Measurements from ENCODE around the gene CACNG7. TPM values are rescaled to one million over a fixed set of nuclear protein-coding genes. Genes with fewer than 3 reads are reported as not detected.

CACNG7 gene
- total RNA-seq, 1 donor from 2014 or later: not detected

DNA sequence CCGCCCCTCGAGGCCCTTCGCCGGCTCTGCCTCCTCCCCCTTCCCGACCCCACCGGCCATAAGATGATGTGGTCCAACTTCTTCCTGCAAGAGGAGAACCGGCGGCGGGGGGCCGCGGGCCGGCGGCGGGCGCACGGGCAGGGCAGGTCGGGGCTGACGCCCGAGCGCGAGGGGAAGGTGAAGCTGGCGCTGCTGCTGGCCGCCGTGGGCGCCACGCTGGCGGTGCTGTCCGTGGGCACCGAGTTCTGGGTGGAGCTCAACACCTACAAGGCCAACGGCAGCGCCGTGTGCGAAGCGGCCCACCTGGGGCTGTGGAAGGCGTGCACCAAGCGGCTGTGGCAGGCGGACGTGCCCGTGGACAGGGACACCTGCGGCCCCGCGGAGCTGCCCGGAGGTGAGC lies 83.7 kb downstream of the CACNG7 start:
- intact Hi-C loops (cut with DNase I): no loop called here
- ATAC-seq (no peak), DNase-seq (ENCODE audit: low spot score) (no peak)

DNA sequence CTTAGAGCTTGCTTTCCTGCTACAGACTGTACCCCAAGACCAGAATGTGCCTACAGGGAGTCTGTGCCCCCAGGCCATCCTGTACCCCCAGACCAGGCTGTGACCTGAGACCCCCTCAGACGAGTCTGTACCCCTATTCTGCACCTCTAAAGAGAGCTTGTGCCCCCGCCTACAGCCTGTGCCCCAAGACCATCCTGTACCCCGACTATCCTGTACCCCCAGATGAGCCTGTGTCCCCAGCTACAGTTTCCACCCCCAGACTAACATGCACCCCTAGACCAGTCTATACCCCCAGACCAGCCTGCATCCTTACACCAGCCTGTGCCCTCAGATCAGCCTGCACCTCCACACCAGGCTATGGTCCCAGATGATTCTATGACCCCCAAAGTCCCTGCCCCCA lies 84.4 kb downstream of the CACNG7 start:
- ATAC-seq: no peak
- intact Hi-C loops (cut with DNase I): no loop called here
- no peak for DNase-seq (ENCODE audit: low spot score)

Other genes starting within 250 kb of the CACNG7 start
- gene NLRP12, start 85.0 kb upstream of the CACNG7 start, total RNA-seq: 1.7 TPM
- gene MYADM, start 41.4 kb upstream of the CACNG7 start, total RNA-seq: 120 TPM
- not detected for gene PRKCG, start 27.1 kb upstream of the CACNG7 start, total RNA-seq
- gene CACNG8, start 53.7 kb downstream of the CACNG7 start, total RNA-seq: 0.22 TPM
- not detected for gene CACNG6, start 82.4 kb downstream of the CACNG7 start, total RNA-seq
- 0.76 TPM for gene VSTM1, start 154.6 kb downstream of the CACNG7 start, total RNA-seq
- not detected for gene TARM1, start 172.1 kb downstream of the CACNG7 start, total RNA-seq
- 4.0 TPM for gene OSCAR, start 191.5 kb downstream of the CACNG7 start, total RNA-seq
- 80.5 TPM for gene NDUFA3, start 193.6 kb downstream of the CACNG7 start, total RNA-seq
- 16.0 TPM for gene TFPT, start 206.4 kb downstream of the CACNG7 start, total RNA-seq
- gene PRPF31, start 206.5 kb downstream of the CACNG7 start, total RNA-seq: 47.2 TPM
- gene CNOT3, start 228.5 kb downstream of the CACNG7 start, total RNA-seq: 38.1 TPM

All from sciatic nerve (tissue), 2 donors.